Adrenal gland (tissue), 5 donors: ENCODE measurements around the gene BACE1.

Experiments used
- POLR2A ChIP-seq, 2 donors: fragments of 450-650 bp; IDR thresholded peaks; one replicate each; pipeline ENCODE4 v1.6.1; 2017; ENCODE audit warnings: antibody characterized with exemption in 2 of 2, mild to moderate bottlenecking in 2 of 2, moderate library complexity in 1 of 2
- TF ChIP-seq, protein P1 (sequence below), 6 experiments: fragments of 450-650 bp in 4 of 6; fragments of 200-600 bp in 2 of 6; sonication (generic) in 1 of 6; IDR thresholded peaks; 1 replicate in 5 of 6; 2 replicates in 1 of 6; pipeline versions ENCODE4 v1.5.1 to v1.8.0; 2016 to 2021; ENCODE audit warnings: antibody characterized with exemption in 6 of 6, mild to moderate bottlenecking in 2 of 6, moderate library complexity in 1 of 6
- donor health status: DM: no; HTN: no; CAD: no.

DNA sequence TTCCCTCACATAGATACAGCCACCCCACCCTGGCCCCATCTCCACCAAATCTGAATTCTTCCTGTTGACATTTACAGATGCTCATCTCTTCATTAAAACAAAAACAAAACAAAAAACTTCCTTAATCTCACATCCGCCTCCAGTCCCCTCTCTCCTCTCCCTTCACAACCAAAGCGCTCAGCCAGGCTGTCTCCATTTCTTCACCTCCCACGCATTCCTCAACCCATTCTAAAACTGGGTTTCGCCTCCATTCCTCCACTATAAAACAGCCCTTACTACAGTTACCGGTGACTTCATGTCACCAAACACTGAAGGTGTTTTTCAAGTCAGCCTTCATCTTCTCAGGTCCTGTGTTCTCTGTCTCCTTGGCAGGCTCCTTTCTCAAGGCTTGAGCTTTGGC, 15.3 kb downstream of the BACE1 start:
- TF ChIP-seq, protein P1, sequence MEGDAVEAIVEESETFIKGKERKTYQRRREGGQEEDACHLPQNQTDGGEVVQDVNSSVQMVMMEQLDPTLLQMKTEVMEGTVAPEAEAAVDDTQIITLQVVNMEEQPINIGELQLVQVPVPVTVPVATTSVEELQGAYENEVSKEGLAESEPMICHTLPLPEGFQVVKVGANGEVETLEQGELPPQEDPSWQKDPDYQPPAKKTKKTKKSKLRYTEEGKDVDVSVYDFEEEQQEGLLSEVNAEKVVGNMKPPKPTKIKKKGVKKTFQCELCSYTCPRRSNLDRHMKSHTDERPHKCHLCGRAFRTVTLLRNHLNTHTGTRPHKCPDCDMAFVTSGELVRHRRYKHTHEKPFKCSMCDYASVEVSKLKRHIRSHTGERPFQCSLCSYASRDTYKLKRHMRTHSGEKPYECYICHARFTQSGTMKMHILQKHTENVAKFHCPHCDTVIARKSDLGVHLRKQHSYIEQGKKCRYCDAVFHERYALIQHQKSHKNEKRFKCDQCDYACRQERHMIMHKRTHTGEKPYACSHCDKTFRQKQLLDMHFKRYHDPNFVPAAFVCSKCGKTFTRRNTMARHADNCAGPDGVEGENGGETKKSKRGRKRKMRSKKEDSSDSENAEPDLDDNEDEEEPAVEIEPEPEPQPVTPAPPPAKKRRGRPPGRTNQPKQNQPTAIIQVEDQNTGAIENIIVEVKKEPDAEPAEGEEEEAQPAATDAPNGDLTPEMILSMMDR (IDR thresholded peaks at IDR 0.05) = no peak
- TF ChIP-seq POLR2A (IDR thresholded peaks at IDR 0.05) = no peak
